Upper lobe of right lung (tissue), 1 donor: ENCODE results near the gene GRIA4. TPM values are rescaled to one million over a fixed set of nuclear protein-coding genes. Genes with fewer than 3 reads are reported as not detected.

Experiments
- ATAC-seq: fragments of 200-7000 bp; cut with Tn5 transposase; one replicate; pipeline ENCODE4 v1.9.1; 2020; ENCODE audit warnings: mild to moderate bottlenecking, moderate library complexity
- DNase-seq: peaks from one replicate; pipeline ENCODE4 v3.0.0-alpha.2; 2020
- H3K27ac ChIP-seq: fragments of 200-600 bp; one replicate; pipeline ENCODE4 v1.8.0; 2022
- H3K27me3 ChIP-seq: fragments of 200-600 bp; one replicate; pipeline ENCODE4 v1.8.0; 2022; ENCODE audit warnings: mild to moderate bottlenecking
- H3K36me3 ChIP-seq: fragments of 200-600 bp; one replicate; pipeline ENCODE4 v1.8.0; 2022
- H3K4me1 ChIP-seq: fragments of 200-600 bp; one replicate; pipeline ENCODE4 v1.8.0; 2022
- H3K4me3 ChIP-seq: fragments of 200-600 bp; one replicate; pipeline ENCODE4 v1.8.0; 2022; ENCODE audit warnings: mild to moderate bottlenecking
- H3K9me3 ChIP-seq: fragments of 200-600 bp; one replicate; pipeline ENCODE4 v1.8.0; 2022
- intact Hi-C: fragments of 100-400 bp; cut with DNase I; formaldehyde crosslinking; loops from one replicate; pipeline ENCODE4 v1.11.0; 2022
- total RNA-seq: library from RNA; stranded (reverse); fragmentation: NEBNext Ultra II Directional; extraction: Animal tissue kit (Norgen Biotek cat#: 25700); gene quantifications from one replicate; pipeline ENCODE4 v1.2.1, GENCODE V29; 2021
- TF ChIP-seq, protein P1 (sequence below): fragments of 200-600 bp; IDR thresholded peaks from one replicate; pipeline ENCODE4 v1.8.0; 2022; ENCODE audit warnings: antibody characterized with exemption
- donor health status: DM: no; HTN: yes; CAD: no; lungs with severe emphysema.

Gene GRIA4
- total RNA-seq, 1 donor from 2014 or later = not detected

DNA sequence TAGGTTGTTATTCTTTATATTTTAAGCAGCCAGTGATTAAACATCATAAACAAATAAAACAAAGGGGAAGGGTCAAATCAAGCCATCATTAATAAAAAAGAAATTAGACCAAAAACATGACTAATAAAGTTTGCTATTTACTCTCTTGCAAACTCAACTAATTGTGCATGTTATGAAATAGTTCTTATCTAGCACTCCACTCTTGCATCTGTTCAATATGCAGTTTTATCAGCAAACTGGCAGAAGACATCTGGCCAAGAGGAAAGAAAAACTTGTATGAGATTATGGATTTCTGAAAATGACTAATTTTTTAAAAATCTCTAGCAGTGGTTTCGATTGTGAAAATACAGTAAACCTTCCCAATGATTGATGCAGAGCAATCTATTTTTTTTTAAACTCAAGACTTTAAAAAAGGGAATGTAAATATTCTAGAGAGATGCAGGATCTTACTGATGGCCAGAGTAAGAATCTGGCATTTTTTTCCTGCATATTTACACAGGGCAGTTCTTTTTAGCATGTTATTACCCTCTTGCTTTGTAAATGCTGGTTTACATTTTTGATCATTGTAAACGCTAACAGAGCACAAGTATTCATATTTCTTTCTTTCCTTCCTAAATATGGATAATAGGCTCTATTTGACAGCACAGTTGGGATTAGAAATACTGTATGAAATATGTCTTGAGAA is 83.3 kb downstream of the GRIA4 start:
- ATAC-seq (no peak), DNase-seq (no peak)
- H3K9me3 ChIP-seq = no peaks in the 10 kb centered on the region
- H3K4me3 ChIP-seq = no peak overlapping the region
- no peak overlapping the region for H3K27ac ChIP-seq
- H3K36me3 ChIP-seq = no peaks in the 10 kb centered on the region
- TF ChIP-seq, protein P1, sequence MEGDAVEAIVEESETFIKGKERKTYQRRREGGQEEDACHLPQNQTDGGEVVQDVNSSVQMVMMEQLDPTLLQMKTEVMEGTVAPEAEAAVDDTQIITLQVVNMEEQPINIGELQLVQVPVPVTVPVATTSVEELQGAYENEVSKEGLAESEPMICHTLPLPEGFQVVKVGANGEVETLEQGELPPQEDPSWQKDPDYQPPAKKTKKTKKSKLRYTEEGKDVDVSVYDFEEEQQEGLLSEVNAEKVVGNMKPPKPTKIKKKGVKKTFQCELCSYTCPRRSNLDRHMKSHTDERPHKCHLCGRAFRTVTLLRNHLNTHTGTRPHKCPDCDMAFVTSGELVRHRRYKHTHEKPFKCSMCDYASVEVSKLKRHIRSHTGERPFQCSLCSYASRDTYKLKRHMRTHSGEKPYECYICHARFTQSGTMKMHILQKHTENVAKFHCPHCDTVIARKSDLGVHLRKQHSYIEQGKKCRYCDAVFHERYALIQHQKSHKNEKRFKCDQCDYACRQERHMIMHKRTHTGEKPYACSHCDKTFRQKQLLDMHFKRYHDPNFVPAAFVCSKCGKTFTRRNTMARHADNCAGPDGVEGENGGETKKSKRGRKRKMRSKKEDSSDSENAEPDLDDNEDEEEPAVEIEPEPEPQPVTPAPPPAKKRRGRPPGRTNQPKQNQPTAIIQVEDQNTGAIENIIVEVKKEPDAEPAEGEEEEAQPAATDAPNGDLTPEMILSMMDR = no peak
- intact Hi-C loops = no loop called here
- no peaks in the 10 kb centered on the region for H3K4me1 ChIP-seq
- H3K27me3 ChIP-seq = no peaks in the 10 kb centered on the region

DNA sequence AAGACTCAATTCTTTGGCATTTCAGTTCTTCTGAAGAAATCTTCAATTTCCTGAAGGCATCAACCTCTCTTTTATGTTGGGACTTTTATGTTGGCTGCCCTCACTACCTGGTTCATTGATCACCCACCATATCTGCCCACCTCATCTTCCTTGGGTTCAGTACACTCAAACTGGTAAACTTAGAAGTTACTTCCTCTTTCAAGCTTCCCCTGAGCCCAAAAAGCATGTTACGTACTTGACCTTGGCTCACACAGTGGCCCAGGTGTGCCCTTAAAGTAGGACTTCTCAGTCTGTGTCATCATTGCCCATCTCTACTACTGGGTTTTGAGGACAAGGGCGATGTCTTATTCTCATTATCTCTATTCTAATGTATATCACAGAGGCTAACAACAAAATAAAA is 86.1 kb downstream of the GRIA4 start:
- Histone ChIP-seq H3K36me3 (no peaks in the 10 kb centered on the region), H3K27ac (no peak overlapping the region), H3K4me3 (no peak overlapping the region), H3K9me3 (no peaks in the 10 kb centered on the region), H3K4me1 (no peaks in the 10 kb centered on the region), H3K27me3 (no peaks in the 10 kb centered on the region)
- no peak for ATAC-seq
- TF ChIP-seq, protein P1 = no peak
- intact Hi-C loops = no loop called here
- DNase-seq = no peak

DNA sequence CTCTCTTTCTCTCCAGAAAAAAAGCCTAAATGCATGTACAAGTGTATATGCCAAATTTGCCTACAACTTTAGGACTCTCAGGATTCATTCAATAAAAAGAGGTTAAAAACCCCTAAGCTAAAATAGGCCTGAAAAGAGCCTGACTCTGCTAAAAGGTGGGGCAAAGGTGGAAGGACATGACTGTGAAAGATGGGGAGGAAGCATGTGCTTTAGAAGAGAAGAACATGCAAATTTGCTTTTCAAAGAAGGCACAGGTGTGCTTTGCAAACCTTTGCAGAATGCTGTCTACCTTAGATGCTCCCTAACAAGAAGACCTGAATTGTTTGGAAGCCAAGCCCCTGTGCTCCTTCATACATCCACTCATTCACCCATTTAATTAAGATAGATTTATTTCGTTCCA is 87.4 kb downstream of the GRIA4 start:
- Histone ChIP-seq H3K9me3 (no peaks in the 10 kb centered on the region), H3K27me3 (no peaks in the 10 kb centered on the region), H3K4me1 (no peaks in the 10 kb centered on the region), H3K4me3 (no peak overlapping the region), H3K27ac (no peak overlapping the region), H3K36me3 (no peaks in the 10 kb centered on the region)
- intact Hi-C loops = no loop called here
- TF ChIP-seq, protein P1 = no peak
- ATAC-seq (no peak), DNase-seq (no peak)

DNA sequence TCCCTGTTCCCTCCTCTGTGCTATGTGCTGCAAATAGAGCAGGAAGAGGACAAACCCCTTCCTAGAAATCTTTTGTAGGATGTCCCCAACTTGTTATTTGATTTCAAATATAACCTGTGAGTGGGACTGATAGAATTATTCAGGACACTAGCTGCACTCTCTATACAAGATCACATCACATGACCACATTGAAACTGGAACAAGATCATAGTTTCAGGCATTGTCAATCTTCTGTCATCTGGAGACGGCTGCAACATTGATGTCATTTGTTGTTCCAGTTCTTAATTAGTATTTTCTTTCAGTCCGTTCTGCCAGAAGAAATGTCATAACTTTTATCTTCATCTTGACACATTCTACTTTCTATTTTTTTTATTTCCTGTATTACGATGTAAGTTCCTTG is 89.3 kb downstream of the GRIA4 start:
- H3K9me3 ChIP-seq = no peaks in the 10 kb centered on the region
- H3K4me3 ChIP-seq = no peak overlapping the region
- intact Hi-C loops = no loop called here
- no peak overlapping the region for H3K27ac ChIP-seq
- ATAC-seq = no peak
- DNase-seq = no peak
- no peaks in the 10 kb centered on the region for H3K4me1 ChIP-seq
- no peaks in the 10 kb centered on the region for H3K36me3 ChIP-seq
- H3K27me3 ChIP-seq = no peaks in the 10 kb centered on the region
- TF ChIP-seq, protein P1 = no peak

DNA sequence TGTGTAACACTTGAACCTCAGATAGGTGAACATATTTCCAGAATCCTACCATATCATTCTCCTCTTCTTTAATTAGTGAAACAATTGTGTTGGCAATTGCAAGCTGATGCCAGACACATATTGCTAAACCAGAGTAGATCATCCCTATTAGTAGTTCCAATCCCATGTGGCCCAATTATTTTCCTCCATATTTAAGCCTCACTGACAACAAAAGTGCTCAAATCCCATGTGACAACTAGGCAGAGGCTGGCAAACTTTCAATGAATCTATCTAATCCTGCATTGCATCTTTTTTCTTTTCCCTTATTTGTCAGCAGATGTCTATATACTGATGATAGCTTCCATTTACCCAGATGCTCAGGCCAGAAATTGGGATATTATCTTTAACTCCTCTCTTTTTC is 90.4 kb downstream of the GRIA4 start:
- no peak overlapping the region for H3K4me3 ChIP-seq
- DNase-seq (no peak), ATAC-seq (no peak)
- H3K4me1 ChIP-seq = no peaks in the 10 kb centered on the region
- no peaks in the 10 kb centered on the region for H3K27me3 ChIP-seq
- TF ChIP-seq, protein P1 = no peak
- H3K36me3 ChIP-seq = no peaks in the 10 kb centered on the region
- intact Hi-C loops = no loop called here
- no peaks in the 10 kb centered on the region for H3K9me3 ChIP-seq
- no peak overlapping the region for H3K27ac ChIP-seq

DNA sequence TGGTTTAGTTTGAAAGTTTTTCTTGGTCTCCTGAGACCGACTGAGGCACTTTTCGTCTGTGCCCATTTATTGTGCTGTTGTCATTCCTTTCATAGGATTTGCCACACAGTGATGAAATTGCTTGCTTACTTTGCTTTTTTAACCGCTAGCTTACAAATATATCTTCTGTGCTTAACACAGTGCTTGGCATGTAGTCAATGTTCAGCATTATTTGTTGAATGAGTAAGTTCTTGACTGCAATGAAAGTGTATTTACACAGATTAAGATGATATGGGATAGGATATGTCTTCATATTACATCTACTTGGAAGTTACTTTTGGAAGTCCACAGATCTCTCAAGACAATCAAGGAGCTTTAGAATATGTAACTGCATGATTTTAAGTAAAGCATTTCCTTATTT is 91.2 kb downstream of the GRIA4 start:
- no peak for ATAC-seq
- H3K27ac ChIP-seq = no peak overlapping the region
- intact Hi-C loops = no loop called here
- no peaks in the 10 kb centered on the region for H3K9me3 ChIP-seq
- H3K36me3 ChIP-seq = no peaks in the 10 kb centered on the region
- no peaks in the 10 kb centered on the region for H3K27me3 ChIP-seq
- DNase-seq = no peak
- TF ChIP-seq, protein P1 = no peak
- no peaks in the 10 kb centered on the region for H3K4me1 ChIP-seq
- H3K4me3 ChIP-seq = no peak overlapping the region
